GM23338 (cell line): ENCODE measurements around the gene NDUFS6. TPM values are rescaled to one million over a fixed set of nuclear protein-coding genes. Genes with fewer than 3 reads are reported as not detected.
A peak's percentile ranks its signal among the peaks of the same experiment; 100 is the strongest.

ENCODE experiments used
- ATAC-seq: fragments of 200-7000 bp; cut with Tn5 transposase; 3 replicates; pipeline ENCODE4 v1.9.1; 2020
- DNase-seq: peaks from one replicate; pipeline ENCODE4 v3.0.0-alpha.2; 2015; ENCODE audit warnings: low spot score
- H2AFZ ChIP-seq: fragments of 200-600 bp; sonication (generic); 2 replicates; pipeline ENCODE4 v1.8.0; 2016; ENCODE audit warnings: antibody characterized with exemption, mild to moderate bottlenecking, moderate library complexity
- H3F3A ChIP-seq: fragments of 200-600 bp; sonication (generic); replicated peaks from 2 replicates; pipeline ENCODE4 v1.8.0; 2017; ENCODE audit warnings: antibody characterized with exemption, mixed run types, low read depth
- H3K27ac ChIP-seq: fragments of 200-600 bp; sonication (generic); 2 replicates; pipeline ENCODE4 v1.6.1; 2016; ENCODE audit warnings: low read depth
- H3K27me3 ChIP-seq: fragments of 200-600 bp; sonication (generic); 2 replicates; pipeline ENCODE4 v1.8.0; 2016; ENCODE audit warnings: mild to moderate bottlenecking, mixed run types, moderate library complexity; ENCODE audit not compliant: insufficient read depth
- H3K36me3 ChIP-seq: fragments of 200-600 bp; sonication (generic); 2 replicates; pipeline ENCODE4 v1.8.0; 2016; ENCODE audit warnings: mild to moderate bottlenecking; ENCODE audit not compliant: insufficient read depth
- H3K4me1 ChIP-seq: fragments of 200-600 bp; sonication (generic); 2 replicates; pipeline ENCODE4 v1.8.0; 2016; ENCODE audit warnings: mild to moderate bottlenecking, moderate library complexity; ENCODE audit not compliant: insufficient read depth
- H3K4me2 ChIP-seq: fragments of 200-600 bp; sonication (generic); 2 replicates; pipeline ENCODE4 v1.7.1; 2017; ENCODE audit warnings: mixed run types
- H3K4me3 ChIP-seq: fragments of 200-600 bp; sonication (generic); 2 replicates; pipeline ENCODE4 v1.6.1; 2016; ENCODE audit warnings: mixed run types
- H3K79me2 ChIP-seq: fragments of 200-600 bp; sonication (generic); replicated peaks from 2 replicates; pipeline ENCODE4 v1.8.0; 2017; ENCODE audit warnings: mild to moderate bottlenecking; ENCODE audit not compliant: insufficient read depth
- H3K9me2 ChIP-seq: fragments of 200-600 bp; sonication (generic); 2 replicates; pipeline ENCODE4 v1.8.0; 2017; ENCODE audit not compliant: insufficient read depth
- H4K20me1 ChIP-seq: fragments of 200-600 bp; sonication (generic); replicated peaks from 2 replicates; pipeline ENCODE4 v1.8.0; 2017; ENCODE audit warnings: mild to moderate bottlenecking; ENCODE audit not compliant: insufficient read depth
- H3K27ac Mint-ChIP-seq: 2 replicates; pipeline ENCODE4 v1.8.0; 2020; ENCODE audit warnings: inconsistent platforms, mild to moderate bottlenecking, moderate library complexity, mixed read lengths
- H3K27me3 Mint-ChIP-seq: 3 replicates; pipeline ENCODE4 v1.8.0; 2022; ENCODE audit warnings: low read depth, mild to moderate bottlenecking, moderate library complexity, mixed read lengths, inconsistent platforms; ENCODE audit not compliant: insufficient read depth, poor library complexity
- H3K36me3 Mint-ChIP-seq: 3 replicates; pipeline ENCODE4 v1.8.0; 2021; ENCODE audit warnings: low read depth, mild to moderate bottlenecking, inconsistent platforms, moderate library complexity, mixed read lengths
- H3K4me1 Mint-ChIP-seq: 3 replicates; pipeline ENCODE4 v1.8.0; 2020; ENCODE audit warnings: mild to moderate bottlenecking, inconsistent platforms, mixed read lengths
- H3K4me3 Mint-ChIP-seq: 3 replicates; pipeline ENCODE4 v1.8.0; 2021; ENCODE audit warnings: moderate library complexity, mild to moderate bottlenecking, inconsistent platforms, mixed read lengths
- H3K9me3 Mint-ChIP-seq: 3 replicates; pipeline ENCODE4 v1.8.0; 2020; ENCODE audit warnings: moderate library complexity, mild to moderate bottlenecking, inconsistent platforms, mixed read lengths
- CREB1 ChIP-seq: fragments of 250-450 bp; sonication (Bioruptor Pico); IDR thresholded peaks from 2 replicates; pipeline ENCODE4 v1.5.0; 2020; ENCODE audit warnings: low read depth, mild to moderate bottlenecking, moderate library complexity
- EZH2 ChIP-seq: fragments of 200-600 bp; sonication (generic); IDR thresholded peaks from one replicate; pipeline ENCODE4 v1.8.0; 2017; ENCODE audit warnings: antibody characterized with exemption, mild to moderate bottlenecking, low read depth; ENCODE audit not compliant: unreplicated experiment
- EZH2phosphoT487 ChIP-seq: fragments of 200-600 bp; sonication (generic); IDR thresholded peaks from one replicate; pipeline ENCODE4 v1.8.1; 2018; ENCODE audit warnings: antibody characterized with exemption; ENCODE audit not compliant: unreplicated experiment
- NANOG ChIP-seq: IDR thresholded peaks from 2 replicates; pipeline ENCODE4 v1.6.1; 2016; ENCODE audit warnings: antibody characterized with exemption, borderline replicate concordance
- POLR2AphosphoS5 ChIP-seq: IDR thresholded peaks from 2 replicates; pipeline ENCODE4 v1.6.1; 2016; ENCODE audit warnings: antibody characterized with exemption, low read depth
- STAT1 ChIP-seq: IDR thresholded peaks from one replicate; pipeline ENCODE4 v1.6.1; 2016; ENCODE audit warnings: antibody characterized with exemption; ENCODE audit not compliant: unreplicated experiment
- polyA plus RNA-seq: library from polyadenylated mRNA; unstranded; fragments of >200 nt; fragmentation: Nextera tagmentation; extraction: Ambion mirVana; gene quantifications from 2 replicates; pipeline ENCODE4 v1.2.1, GENCODE V29; 2016
- total RNA-seq: library from RNA; depleted of rRNA; stranded (reverse); fragments of >200 nt; shearing (Covaris generic); gene quantifications from 2 replicates; pipeline ENCODE4 v1.2.3, GENCODE V29; 2014
- TF ChIP-seq, protein P1 (sequence below): IDR thresholded peaks from one replicate; pipeline ENCODE4 v1.6.1; 2018; ENCODE audit warnings: antibody characterized with exemption; ENCODE audit not compliant: unreplicated experiment
- TF ChIP-seq, protein P2 (sequence below), 2 experiments: fragments of 200-600 bp in 1 of 2; sonication (generic) in 1 of 2; conservative IDR thresholded peaks; 2 replicates each; pipeline versions ENCODE4 v1.5.1 to v1.6.1; 2016 to 2017; ENCODE audit warnings: antibody characterized with exemption in 2 of 2, low read depth in 2 of 2, mild to moderate bottlenecking in 2 of 2, moderate library complexity in 1 of 2
- TF ChIP-seq, protein P3 (sequence below): IDR thresholded peaks from 2 replicates; pipeline ENCODE4 v1.6.1; 2016; ENCODE audit warnings: antibody characterized with exemption
- TF ChIP-seq, protein P4 (sequence below): fragments of 250-450 bp; sonication (Bioruptor Pico); IDR thresholded peaks from 2 replicates; pipeline ENCODE4 v1.5.0; 2020; ENCODE audit warnings: mild to moderate bottlenecking, moderate library complexity

The NDUFS6 gene
- total and polyA plus RNA-seq, 2 experiments from 2014 or later: 94.8 to 289 TPM

DNA sequence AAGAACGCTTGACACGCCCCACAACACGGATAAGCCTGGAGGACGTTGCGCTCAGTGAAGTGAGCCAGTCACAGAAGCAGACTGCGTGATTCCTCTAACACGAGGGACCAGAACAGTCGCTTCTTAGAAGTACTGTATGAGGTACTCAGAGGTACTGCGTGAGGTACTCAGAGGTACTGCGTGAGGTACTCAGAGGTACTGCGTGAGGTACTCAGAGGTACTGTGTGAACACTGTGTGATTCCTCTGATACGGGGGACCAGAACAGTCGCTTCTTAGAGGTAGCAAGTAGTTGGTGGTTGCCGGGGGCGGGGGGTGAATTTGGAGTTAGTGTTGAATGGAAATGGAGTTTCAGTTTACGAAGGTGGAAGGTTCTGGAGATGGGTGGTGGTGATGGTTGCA lies 5.8 kb downstream of the NDUFS6 start (continued):
- TF ChIP-seq, protein P1, sequence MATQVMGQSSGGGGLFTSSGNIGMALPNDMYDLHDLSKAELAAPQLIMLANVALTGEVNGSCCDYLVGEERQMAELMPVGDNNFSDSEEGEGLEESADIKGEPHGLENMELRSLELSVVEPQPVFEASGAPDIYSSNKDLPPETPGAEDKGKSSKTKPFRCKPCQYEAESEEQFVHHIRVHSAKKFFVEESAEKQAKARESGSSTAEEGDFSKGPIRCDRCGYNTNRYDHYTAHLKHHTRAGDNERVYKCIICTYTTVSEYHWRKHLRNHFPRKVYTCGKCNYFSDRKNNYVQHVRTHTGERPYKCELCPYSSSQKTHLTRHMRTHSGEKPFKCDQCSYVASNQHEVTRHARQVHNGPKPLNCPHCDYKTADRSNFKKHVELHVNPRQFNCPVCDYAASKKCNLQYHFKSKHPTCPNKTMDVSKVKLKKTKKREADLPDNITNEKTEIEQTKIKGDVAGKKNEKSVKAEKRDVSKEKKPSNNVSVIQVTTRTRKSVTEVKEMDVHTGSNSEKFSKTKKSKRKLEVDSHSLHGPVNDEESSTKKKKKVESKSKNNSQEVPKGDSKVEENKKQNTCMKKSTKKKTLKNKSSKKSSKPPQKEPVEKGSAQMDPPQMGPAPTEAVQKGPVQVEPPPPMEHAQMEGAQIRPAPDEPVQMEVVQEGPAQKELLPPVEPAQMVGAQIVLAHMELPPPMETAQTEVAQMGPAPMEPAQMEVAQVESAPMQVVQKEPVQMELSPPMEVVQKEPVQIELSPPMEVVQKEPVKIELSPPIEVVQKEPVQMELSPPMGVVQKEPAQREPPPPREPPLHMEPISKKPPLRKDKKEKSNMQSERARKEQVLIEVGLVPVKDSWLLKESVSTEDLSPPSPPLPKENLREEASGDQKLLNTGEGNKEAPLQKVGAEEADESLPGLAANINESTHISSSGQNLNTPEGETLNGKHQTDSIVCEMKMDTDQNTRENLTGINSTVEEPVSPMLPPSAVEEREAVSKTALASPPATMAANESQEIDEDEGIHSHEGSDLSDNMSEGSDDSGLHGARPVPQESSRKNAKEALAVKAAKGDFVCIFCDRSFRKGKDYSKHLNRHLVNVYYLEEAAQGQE: no peak
- TF ChIP-seq STAT1 (no peak), CREB1 (CRISPR knock-in tag) (no peak)

DNA sequence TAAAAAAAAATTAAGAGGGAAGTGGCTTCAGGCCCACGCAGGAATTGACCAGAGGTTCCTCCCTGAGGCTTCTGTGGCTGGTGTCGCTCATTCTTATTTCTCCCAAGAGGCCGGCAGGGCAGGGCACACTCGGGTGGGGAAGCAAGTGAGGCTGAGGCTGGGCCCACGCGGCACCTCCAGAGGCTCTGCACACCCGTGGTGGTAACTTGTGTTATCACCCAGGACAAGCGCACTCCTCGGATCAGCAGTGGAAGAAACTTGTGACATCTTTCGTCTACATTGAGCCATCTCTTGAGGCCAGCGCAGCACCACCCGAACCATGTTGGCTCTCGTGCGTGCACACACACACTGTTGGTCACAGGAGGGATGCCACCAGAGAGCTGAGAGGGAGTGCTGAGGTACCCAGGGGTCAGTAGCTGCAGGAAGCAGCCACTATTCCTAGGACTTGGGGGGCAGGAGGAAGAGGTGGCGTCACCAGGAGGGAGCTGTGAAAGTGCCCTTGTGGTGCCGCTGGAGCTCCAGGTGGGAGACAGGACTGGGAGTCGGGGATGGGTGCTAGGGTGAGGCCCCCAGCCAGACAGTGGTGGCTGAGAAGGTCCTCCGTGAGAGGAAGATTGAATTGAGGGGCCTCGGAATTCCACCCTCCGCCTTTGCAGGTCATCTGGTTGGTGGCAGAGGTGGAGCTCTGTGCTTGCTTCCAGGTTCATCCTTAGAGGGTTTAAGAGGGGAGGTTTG lies 6.4 kb downstream of the NDUFS6 start:
- Histone ChIP-seq H4K20me1 (peaks cover 50% of the 10 kb centered on the region), H3K79me2 (peaks cover 96% of the 10 kb centered on the region), H3K27me3 (no peaks in the 10 kb centered on the region), H3K4me2 (no peak overlapping the region), H3K4me3 (no peak overlapping the region), H3F3A (no peaks in the 10 kb centered on the region), H3K9me2 (no peaks in the 10 kb centered on the region), H3K36me3 (peaks cover 37% of the 10 kb centered on the region), H3K4me1 (no peaks in the 10 kb centered on the region; the same call in none of the 2 replicates), H3K27ac (0 out of 2 replicates have a peak overlapping the region, but pooled peaks have one; percentile 59), H2AFZ (no peak overlapping the region)
- Mint-ChIP-seq H3K27ac (0 out of 2 replicates have a peak overlapping the region, but pooled peaks have one; percentile 48), H3K4me3 (no peak overlapping the region), H3K27me3 (peaks cover 2% of the 10 kb centered on the region), H3K4me1 (peaks cover 10% of the 10 kb centered on the region), H3K36me3 (peaks cover 94% of the 10 kb centered on the region), H3K9me3 (no peaks in the 10 kb centered on the region; the same call in 2 of the 3 replicates)
- ATAC-seq (no peak), DNase-seq (no peak)
- TF ChIP-seq, protein P2, sequence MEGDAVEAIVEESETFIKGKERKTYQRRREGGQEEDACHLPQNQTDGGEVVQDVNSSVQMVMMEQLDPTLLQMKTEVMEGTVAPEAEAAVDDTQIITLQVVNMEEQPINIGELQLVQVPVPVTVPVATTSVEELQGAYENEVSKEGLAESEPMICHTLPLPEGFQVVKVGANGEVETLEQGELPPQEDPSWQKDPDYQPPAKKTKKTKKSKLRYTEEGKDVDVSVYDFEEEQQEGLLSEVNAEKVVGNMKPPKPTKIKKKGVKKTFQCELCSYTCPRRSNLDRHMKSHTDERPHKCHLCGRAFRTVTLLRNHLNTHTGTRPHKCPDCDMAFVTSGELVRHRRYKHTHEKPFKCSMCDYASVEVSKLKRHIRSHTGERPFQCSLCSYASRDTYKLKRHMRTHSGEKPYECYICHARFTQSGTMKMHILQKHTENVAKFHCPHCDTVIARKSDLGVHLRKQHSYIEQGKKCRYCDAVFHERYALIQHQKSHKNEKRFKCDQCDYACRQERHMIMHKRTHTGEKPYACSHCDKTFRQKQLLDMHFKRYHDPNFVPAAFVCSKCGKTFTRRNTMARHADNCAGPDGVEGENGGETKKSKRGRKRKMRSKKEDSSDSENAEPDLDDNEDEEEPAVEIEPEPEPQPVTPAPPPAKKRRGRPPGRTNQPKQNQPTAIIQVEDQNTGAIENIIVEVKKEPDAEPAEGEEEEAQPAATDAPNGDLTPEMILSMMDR (conservative IDR thresholded peaks at IDR 0.05; ENCODE audit: low read depth in 2 of 2): no peak
- TF ChIP-seq POLR2AphosphoS5 (no peak), EZH2 (no peak), STAT1 (no peak), EZH2phosphoT487 (no peak), NANOG (no peak)
- TF ChIP-seq, protein P3, sequence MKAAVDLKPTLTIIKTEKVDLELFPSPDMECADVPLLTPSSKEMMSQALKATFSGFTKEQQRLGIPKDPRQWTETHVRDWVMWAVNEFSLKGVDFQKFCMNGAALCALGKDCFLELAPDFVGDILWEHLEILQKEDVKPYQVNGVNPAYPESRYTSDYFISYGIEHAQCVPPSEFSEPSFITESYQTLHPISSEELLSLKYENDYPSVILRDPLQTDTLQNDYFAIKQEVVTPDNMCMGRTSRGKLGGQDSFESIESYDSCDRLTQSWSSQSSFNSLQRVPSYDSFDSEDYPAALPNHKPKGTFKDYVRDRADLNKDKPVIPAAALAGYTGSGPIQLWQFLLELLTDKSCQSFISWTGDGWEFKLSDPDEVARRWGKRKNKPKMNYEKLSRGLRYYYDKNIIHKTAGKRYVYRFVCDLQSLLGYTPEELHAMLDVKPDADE: no peak
- TF ChIP-seq, protein P4, sequence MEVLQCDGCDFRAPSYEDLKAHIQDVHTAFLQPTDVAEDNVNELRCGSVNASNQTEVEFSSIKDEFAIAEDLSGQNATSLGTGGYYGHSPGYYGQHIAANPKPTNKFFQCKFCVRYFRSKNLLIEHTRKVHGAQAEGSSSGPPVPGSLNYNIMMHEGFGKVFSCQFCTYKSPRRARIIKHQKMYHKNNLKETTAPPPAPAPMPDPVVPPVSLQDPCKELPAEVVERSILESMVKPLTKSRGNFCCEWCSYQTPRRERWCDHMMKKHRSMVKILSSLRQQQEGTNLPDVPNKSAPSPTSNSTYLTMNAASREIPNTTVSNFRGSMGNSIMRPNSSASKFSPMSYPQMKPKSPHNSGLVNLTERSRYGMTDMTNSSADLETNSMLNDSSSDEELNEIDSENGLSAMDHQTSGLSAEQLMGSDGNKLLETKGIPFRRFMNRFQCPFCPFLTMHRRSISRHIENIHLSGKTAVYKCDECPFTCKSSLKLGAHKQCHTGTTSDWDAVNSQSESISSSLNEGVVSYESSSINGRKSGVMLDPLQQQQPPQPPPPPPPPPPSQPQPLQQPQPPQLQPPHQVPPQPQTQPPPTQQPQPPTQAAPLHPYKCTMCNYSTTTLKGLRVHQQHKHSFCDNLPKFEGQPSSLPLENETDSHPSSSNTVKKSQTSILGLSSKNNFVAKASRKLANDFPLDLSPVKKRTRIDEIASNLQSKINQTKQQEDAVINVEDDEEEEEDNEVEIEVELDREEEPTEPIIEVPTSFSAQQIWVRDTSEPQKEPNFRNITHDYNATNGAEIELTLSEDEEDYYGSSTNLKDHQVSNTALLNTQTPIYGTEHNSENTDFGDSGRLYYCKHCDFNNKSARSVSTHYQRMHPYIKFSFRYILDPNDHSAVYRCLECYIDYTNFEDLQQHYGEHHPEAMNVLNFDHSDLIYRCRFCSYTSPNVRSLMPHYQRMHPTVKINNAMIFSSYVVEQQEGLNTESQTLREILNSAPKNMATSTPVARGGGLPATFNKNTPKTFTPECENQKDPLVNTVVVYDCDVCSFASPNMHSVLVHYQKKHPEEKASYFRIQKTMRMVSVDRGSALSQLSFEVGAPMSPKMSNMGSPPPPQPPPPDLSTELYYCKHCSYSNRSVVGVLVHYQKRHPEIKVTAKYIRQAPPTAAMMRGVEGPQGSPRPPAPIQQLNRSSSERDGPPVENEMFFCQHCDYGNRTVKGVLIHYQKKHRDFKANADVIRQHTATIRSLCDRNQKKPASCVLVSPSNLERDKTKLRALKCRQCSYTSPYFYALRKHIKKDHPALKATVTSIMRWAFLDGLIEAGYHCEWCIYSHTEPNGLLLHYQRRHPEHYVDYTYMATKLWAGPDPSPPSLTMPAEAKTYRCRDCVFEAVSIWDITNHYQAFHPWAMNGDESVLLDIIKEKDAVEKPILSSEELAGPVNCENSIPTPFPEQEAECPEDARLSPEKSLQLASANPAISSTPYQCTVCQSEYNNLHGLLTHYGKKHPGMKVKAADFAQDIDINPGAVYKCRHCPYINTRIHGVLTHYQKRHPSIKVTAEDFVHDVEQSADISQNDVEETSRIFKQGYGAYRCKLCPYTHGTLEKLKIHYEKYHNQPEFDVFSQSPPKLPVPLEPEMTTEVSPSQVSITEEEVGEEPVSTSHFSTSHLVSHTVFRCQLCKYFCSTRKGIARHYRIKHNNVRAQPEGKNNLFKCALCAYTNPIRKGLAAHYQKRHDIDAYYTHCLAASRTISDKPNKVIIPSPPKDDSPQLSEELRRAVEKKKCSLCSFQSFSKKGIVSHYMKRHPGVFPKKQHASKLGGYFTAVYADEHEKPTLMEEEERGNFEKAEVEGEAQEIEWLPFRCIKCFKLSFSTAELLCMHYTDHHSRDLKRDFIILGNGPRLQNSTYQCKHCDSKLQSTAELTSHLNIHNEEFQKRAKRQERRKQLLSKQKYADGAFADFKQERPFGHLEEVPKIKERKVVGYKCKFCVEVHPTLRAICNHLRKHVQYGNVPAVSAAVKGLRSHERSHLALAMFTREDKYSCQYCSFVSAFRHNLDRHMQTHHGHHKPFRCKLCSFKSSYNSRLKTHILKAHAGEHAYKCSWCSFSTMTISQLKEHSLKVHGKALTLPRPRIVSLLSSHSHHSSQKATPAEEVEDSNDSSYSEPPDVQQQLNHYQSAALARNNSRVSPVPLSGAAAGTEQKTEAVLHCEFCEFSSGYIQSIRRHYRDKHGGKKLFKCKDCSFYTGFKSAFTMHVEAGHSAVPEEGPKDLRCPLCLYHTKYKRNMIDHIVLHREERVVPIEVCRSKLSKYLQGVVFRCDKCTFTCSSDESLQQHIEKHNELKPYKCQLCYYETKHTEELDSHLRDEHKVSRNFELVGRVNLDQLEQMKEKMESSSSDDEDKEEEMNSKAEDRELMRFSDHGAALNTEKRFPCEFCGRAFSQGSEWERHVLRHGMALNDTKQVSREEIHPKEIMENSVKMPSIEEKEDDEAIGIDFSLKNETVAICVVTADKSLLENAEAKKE (CRISPR knock-in tag): no peak
